ENCODE measurements around the gene ADAM17.
"Not testable (repeated sequence)": the region's sequence is repeated elsewhere in the genome, so short reads cannot be mapped to it uniquely, and the experiment has no call there.

ADAM17 gene

DNA sequence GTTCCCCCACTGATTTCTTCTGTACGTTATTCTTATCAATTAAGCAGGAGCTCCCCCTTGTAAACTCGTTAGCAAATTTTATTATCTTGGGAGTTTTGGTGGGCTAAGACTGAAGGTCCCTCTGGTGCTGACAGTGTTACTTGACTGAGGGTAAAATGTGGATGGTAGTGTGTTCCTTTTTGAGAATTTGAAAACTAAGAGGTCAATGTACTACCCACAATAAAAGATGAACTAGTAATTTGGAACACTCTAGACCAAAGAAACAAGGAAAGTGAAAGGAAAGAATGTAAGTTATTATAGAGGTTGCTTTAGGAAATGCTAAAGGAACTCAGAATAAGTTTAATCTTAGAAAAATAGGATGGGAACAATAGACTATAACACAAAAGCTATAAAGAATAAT is 40.1 kb upstream of the ADAM17 start:
- H3K36me3 ChIP-seq, result no peaks in the 10 kb centered on the region
- H3K4me3 ChIP-seq (ENCODE audit: low read depth in 1 of 2, low read length in 1 of 2), result no peak overlapping the region
- TF ChIP-seq CTCF (IDR thresholded peaks at IDR 0.05), result no peak
- no peaks in the 10 kb centered on the region for H3K27me3 ChIP-seq
- no peaks in the 10 kb centered on the region for H3K9me3 ChIP-seq
- no peaks in the 10 kb centered on the region for H3K4me1 ChIP-seq (ENCODE audit: control insufficient read depth in 1 of 2, insufficient read depth in 1 of 2, low read depth in 1 of 2, low read length in 1 of 2)
- no peak overlapping the region for H3K27ac ChIP-seq

DNA sequence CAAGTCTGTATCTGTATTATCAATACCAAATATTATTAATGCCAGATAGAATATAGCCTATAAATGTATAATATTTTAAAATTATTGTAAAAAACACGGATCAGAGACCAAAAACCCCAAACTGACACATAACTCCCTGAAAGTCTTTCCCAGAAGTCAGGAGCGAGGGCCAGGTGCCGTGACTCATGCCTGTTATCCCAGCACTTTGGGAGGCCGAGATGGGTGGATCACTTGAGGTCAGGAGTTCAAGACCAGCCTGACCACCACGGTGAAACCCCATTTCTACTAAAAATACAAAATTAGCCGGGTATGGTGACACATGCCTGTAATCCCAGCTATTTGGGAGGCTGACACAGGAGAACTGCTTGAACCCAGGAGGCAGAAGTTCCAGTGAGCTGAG is 39.6 kb upstream of the ADAM17 start:
- not testable (repeated sequence) for H3K36me3 ChIP-seq; H3K27me3 ChIP-seq; H3K9me3 ChIP-seq; H3K27ac ChIP-seq; H3K4me1 ChIP-seq (ENCODE audit: control insufficient read depth in 1 of 2, insufficient read depth in 1 of 2, low read depth in 1 of 2, low read length in 1 of 2); H3K4me3 ChIP-seq (ENCODE audit: low read depth in 1 of 2, low read length in 1 of 2)

- H3K27me3 ChIP-seq, result no peaks in the 10 kb centered on the region
- H3K27ac ChIP-seq, result no peak overlapping the region
- H3K9me3 ChIP-seq, result no peaks in the 10 kb centered on the region
- no peaks in the 10 kb centered on the region for H3K36me3 ChIP-seq
- H3K4me3 ChIP-seq (ENCODE audit: low read depth in 1 of 2, low read length in 1 of 2), result no peak overlapping the region
- no peak for TF ChIP-seq CTCF (IDR thresholded peaks at IDR 0.05)
- H3K4me1 ChIP-seq (ENCODE audit: control insufficient read depth in 1 of 2, insufficient read depth in 1 of 2, low read depth in 1 of 2, low read length in 1 of 2), result no peaks in the 10 kb centered on the region
Measured at GRCh38 chr2:9594366-9595054, 38.9 kb upstream of the ADAM17 start.

DNA sequence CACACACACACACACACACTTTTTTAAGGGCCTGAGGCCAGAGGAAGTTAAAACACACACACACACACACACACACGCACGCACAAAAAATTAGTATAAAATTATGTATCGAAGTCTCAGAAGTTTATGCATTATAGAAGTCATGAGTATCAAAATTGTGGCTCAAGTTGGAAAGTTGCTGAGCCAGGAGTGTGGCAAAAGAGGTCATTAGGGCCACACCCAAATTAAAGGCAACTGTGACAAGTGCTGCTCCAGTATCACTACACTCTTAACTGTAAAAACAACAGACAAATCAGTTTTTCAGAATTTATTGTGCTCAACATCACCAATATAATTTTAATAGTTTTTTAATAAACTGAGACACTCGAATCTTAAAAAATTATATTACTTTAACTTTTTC is 38.3 kb upstream of the ADAM17 start:
- Histone ChIP-seq H3K4me3 (ENCODE audit: low read depth in 1 of 2, low read length in 1 of 2) (no peak overlapping the region), H3K27me3 (no peaks in the 10 kb centered on the region), H3K9me3 (no peaks in the 10 kb centered on the region), H3K4me1 (ENCODE audit: control insufficient read depth in 1 of 2, insufficient read depth in 1 of 2, low read depth in 1 of 2, low read length in 1 of 2) (no peaks in the 10 kb centered on the region), H3K36me3 (peaks cover 5% of the 10 kb centered on the region), H3K27ac (no peak overlapping the region)
- TF ChIP-seq CTCF (IDR thresholded peaks at IDR 0.05), result no peak

GRCh38 chr2:9592699-9593098 is 37.1 kb upstream of the ADAM17 start:
- Histone ChIP-seq H3K27me3 (no peaks in the 10 kb centered on the region), H3K4me1 (ENCODE audit: control insufficient read depth in 1 of 2, insufficient read depth in 1 of 2, low read depth in 1 of 2, low read length in 1 of 2) (no peaks in the 10 kb centered on the region), H3K27ac (no peak overlapping the region), H3K9me3 (no peaks in the 10 kb centered on the region), H3K4me3 (ENCODE audit: low read depth in 1 of 2, low read length in 1 of 2) (no peak overlapping the region), H3K36me3 (peaks cover 17% of the 10 kb centered on the region)
- no peak for TF ChIP-seq CTCF (IDR thresholded peaks at IDR 0.05)

GRCh38 chr2:9590641-9591040 is 35.0 kb upstream of the ADAM17 start:
- no peak overlapping the region for H3K27ac ChIP-seq
- no peaks in the 10 kb centered on the region for H3K4me1 ChIP-seq (ENCODE audit: control insufficient read depth in 1 of 2, insufficient read depth in 1 of 2, low read depth in 1 of 2, low read length in 1 of 2)
- H3K4me3 ChIP-seq (ENCODE audit: low read depth in 1 of 2, low read length in 1 of 2), result no peak overlapping the region
- no peaks in the 10 kb centered on the region for H3K9me3 ChIP-seq
- no peak for TF ChIP-seq CTCF (IDR thresholded peaks at IDR 0.05)
- peaks cover 28% of the 10 kb centered on the region for H3K36me3 ChIP-seq
- H3K27me3 ChIP-seq, result no peaks in the 10 kb centered on the region
